ENCODE results near the gene RFLNA.

The RFLNA gene

GRCh38 chr12:124294780-124295341, at the start of gene RFLNA:
Gene RFLNA, plus strand, starts transcription at chr12:124295093. Its CDS starts 337 bp downstream, at chr12:124295430.
- DNase-seq: no peak
- in situ Hi-C loops (cut with MboI; ENCODE audit: low pct_unique_long_range_greater_than_20kb, low sequenced_read_pairs): no loop called here

- DNase-seq: no peak
- in situ Hi-C loops (cut with MboI; ENCODE audit: low pct_unique_long_range_greater_than_20kb, low sequenced_read_pairs): no loop called here
Observed at GRCh38 chr12:124247331-124247730, 47.6 kb upstream of the RFLNA start.

- DNase-seq: no peak
- in situ Hi-C loops (cut with MboI; ENCODE audit: low pct_unique_long_range_greater_than_20kb, low sequenced_read_pairs): no loop called here
Observed at GRCh38 chr12:124248941-124249825, 45.7 kb upstream of the RFLNA start.

GRCh38 chr12:124251186-124251585, 43.7 kb upstream of the RFLNA start:
- DNase-seq: no peak
- in situ Hi-C loops (cut with MboI; ENCODE audit: low pct_unique_long_range_greater_than_20kb, low sequenced_read_pairs): no loop called here

- in situ Hi-C loops (cut with MboI; ENCODE audit: low pct_unique_long_range_greater_than_20kb, low sequenced_read_pairs): no loop called here
- DNase-seq: no peak
Observed at GRCh38 chr12:124252964-124253363, 41.9 kb upstream of the RFLNA start.

- in situ Hi-C loops (cut with MboI; ENCODE audit: low pct_unique_long_range_greater_than_20kb, low sequenced_read_pairs): no loop called here
Observed at GRCh38 chr12:124254126-124254525, 40.8 kb upstream of the RFLNA start.

GRCh38 chr12:124259154-124260066, 35.5 kb upstream of the RFLNA start:
- peak; percentile 57 for DNase-seq
- in situ Hi-C loops (cut with MboI; ENCODE audit: low pct_unique_long_range_greater_than_20kb, low sequenced_read_pairs): no loop called here

More at GRCh38 chr12:124254126-124254525, 40.8 kb upstream of the RFLNA start:
- DNase-seq: no peak

- in situ Hi-C loops (cut with MboI; ENCODE audit: low pct_unique_long_range_greater_than_20kb, low sequenced_read_pairs): no loop called here
- DNase-seq: no peak
Observed at GRCh38 chr12:124261885-124262284, 33.0 kb upstream of the RFLNA start.

GRCh38 chr12:124264089-124264795, 30.7 kb upstream of the RFLNA start:
- in situ Hi-C loops (cut with MboI; ENCODE audit: low pct_unique_long_range_greater_than_20kb, low sequenced_read_pairs): no loop called here
- no peak for DNase-seq

- in situ Hi-C loops (cut with MboI; ENCODE audit: low pct_unique_long_range_greater_than_20kb, low sequenced_read_pairs): no loop called here
- DNase-seq: no peak
Observed at GRCh38 chr12:124264879-124265278, 30.0 kb upstream of the RFLNA start.

GRCh38 chr12:124267205-124267778, 27.6 kb upstream of the RFLNA start:
- no peak for DNase-seq
- in situ Hi-C loops (cut with MboI; ENCODE audit: low pct_unique_long_range_greater_than_20kb, low sequenced_read_pairs): no loop called here

GRCh38 chr12:124270671-124271070, 24.2 kb upstream of the RFLNA start:
- in situ Hi-C loops (cut with MboI; ENCODE audit: low pct_unique_long_range_greater_than_20kb, low sequenced_read_pairs): no loop called here

GRCh38 chr12:124273630-124274029, 21.3 kb upstream of the RFLNA start:
- DNase-seq: peak; percentile 88
- in situ Hi-C loops (cut with MboI; ENCODE audit: low pct_unique_long_range_greater_than_20kb, low sequenced_read_pairs): no loop called here

More at GRCh38 chr12:124270671-124271070, 24.2 kb upstream of the RFLNA start:
- no peak for DNase-seq

- DNase-seq: no peak
- in situ Hi-C loops (cut with MboI; ENCODE audit: low pct_unique_long_range_greater_than_20kb, low sequenced_read_pairs): no loop called here
Observed at GRCh38 chr12:124276337-124276736, 18.6 kb upstream of the RFLNA start.

GRCh38 chr12:124277394-124278241, 17.3 kb upstream of the RFLNA start:
- peak; percentile 27 for DNase-seq
- in situ Hi-C loops (cut with MboI; ENCODE audit: low pct_unique_long_range_greater_than_20kb, low sequenced_read_pairs): no loop called here

- in situ Hi-C loops (cut with MboI; ENCODE audit: low pct_unique_long_range_greater_than_20kb, low sequenced_read_pairs): no loop called here
Observed at GRCh38 chr12:124278389-124279101, 16.3 kb upstream of the RFLNA start.

GRCh38 chr12:124279315-124279714, 15.6 kb upstream of the RFLNA start:
- in situ Hi-C loops (cut with MboI; ENCODE audit: low pct_unique_long_range_greater_than_20kb, low sequenced_read_pairs): no loop called here
- DNase-seq: no peak

More at GRCh38 chr12:124278389-124279101, 16.3 kb upstream of the RFLNA start:
- DNase-seq: no peak

Data from KBM-7 (cell line).